ENCODE results near the gene FLNB.
"Not testable (repeated sequence)": the region's sequence is repeated elsewhere in the genome, so short reads cannot be mapped to it uniquely, and the experiment has no call there.

Gene FLNB

GRCh38 chr3:58052373-58053273 is 44.4 kb downstream of the FLNB start:
- DNase-seq (ENCODE audit: low read depth, low spot score), result no peak

- DNase-seq (ENCODE audit: low read depth, low spot score), result no peak
Observed at GRCh38 chr3:58054652-58055051, 46.4 kb downstream of the FLNB start.

GRCh38 chr3:58055314-58055713 is 47.1 kb downstream of the FLNB start:
- DNase-seq (ENCODE audit: low read depth, low spot score), result no peak

GRCh38 chr3:58055891-58056290 is 47.7 kb downstream of the FLNB start:
- DNase-seq (ENCODE audit: low read depth, low spot score), result not testable (repeated sequence)

DNA sequence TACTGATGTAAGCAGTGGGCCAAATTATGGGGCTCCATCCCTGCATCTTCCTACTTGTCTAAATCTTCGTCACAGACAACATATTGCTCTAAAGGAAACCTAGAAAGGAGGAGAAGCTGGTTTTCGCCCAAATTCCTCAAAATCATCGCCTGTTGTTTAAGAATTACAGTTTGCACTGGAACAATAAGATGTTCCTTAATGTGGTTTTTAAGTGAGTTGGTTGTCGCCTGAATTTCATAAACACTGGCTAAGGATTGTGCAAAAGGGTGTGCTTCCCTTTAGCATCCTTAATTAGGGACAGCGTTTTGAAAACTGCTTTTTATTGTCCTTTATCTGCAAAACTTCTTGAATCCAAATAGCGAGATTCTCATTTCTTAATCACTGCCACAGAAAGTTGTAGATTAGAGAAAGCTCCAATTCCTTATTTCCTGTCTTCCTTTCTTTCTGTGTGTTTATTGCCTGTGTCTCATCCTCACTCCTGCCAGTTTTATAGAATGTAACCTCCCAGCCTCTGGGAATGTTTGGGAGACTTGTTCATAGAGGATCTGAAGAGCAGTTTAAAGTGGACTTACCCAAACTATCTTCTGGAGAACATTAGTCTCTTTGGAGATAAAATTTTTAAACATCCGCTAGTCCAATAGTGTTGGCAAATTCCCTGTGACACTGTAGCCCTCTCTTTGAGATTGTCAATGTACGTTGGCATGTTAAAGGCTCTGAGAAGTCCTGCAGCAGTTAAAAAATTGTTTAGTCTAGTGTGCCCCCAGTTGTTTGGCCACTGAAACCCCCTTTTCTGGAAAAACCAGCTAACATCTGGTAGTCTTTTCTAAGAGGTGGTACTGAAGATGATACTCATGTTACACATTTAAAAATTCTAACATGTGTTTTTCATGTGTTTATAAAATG is 50.4 kb downstream of the FLNB start:
- no peak for DNase-seq (ENCODE audit: low read depth, low spot score)

- DNase-seq (ENCODE audit: low read depth, low spot score), result no peak
Observed at GRCh38 chr3:58059349-58060321, 51.4 kb downstream of the FLNB start.

GRCh38 chr3:58062472-58062871 is 54.2 kb downstream of the FLNB start:
- DNase-seq (ENCODE audit: low read depth, low spot score), result no peak

DNA sequence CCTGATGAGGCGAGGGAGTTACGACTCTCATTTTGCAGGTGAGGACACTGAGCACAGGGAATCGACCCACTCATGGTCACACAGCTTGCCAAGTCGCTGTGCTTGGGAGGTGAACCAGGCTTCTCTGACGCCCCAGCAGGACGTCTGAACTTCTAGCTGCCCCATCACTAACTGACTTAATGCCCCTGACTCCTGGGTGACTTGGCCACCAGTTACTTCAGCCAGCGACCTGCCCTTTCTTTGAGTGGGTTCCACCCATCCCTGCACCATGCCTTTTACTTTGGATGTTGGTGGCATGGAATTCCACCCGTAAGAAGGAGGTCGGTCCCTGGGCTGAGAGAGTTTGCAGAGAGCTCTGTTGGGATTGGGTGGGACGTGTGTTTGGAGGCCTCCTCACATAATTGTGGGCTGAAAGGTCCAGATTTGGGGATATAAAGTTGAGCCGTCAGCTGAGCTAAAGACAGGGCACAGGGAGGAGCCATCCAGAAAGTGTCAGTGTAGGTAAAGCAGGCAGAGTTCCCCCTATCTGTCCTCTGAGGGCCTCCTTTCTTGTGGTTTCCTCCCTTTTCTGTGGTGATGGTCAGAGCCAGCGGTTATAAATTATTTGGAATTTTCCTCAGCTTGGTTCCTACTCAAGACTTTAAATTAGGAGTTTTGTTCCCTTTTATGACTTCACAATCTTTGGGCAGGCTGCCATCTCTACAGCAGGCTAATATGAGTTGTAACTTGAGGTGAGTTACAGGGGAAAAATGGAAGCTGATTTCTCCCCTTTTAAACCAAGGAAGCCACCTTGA is 55.0 kb downstream of the FLNB start:
- DNase-seq (ENCODE audit: low read depth, low spot score), result no peak

GRCh38 chr3:58064923-58065638 is 56.9 kb downstream of the FLNB start:
- DNase-seq (ENCODE audit: low read depth, low spot score), result no peak

- no peak for DNase-seq (ENCODE audit: low read depth, low spot score)
Observed at GRCh38 chr3:58065700-58066167, 57.5 kb downstream of the FLNB start.

DNA sequence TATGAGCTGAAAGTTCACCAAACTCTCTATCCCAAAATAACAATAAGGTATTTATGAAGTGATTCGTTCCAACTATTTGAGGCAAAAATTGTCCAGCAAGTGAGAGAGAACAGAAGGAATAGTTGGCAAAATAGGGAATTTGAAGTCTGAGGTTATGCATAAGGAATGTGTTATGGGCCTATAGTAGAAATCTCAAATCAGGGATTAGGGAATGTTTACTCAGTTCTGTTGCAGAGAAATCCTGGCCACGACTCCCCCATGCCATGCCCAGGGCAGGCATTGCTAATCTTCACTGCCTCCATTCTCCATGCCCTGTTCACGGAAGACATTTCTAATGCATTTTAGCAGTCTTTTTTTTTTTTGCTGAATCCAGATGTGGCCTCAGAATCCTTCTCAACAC is 58.6 kb downstream of the FLNB start:
- DNase-seq (ENCODE audit: low read depth, low spot score), result no peak

- DNase-seq (ENCODE audit: low read depth, low spot score), result no peak
Observed at GRCh38 chr3:58068122-58068809, 60.0 kb downstream of the FLNB start.

DNA sequence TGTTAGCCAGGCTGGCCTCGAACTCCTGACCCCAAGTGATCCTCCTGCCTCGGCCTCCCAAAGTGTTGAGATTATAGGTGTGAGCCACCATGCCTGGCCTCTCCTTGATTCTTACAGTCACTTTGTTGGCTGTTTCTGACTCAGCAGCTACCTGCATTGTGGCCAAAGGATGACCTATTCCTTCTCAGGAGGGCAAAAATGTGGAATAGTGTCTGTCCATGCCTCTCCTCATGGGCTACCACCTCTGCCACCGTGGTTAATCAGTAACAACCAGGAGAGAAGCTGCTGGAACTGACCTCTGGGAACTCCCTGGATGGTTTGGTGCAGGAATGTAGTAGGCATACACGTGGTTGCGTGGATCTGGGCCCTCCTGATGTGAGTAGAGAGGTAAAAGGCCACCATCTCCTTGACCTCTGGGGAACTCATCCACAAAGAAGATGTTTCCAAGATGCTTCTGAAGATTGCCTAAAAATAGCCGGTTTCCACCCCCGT is 63.3 kb downstream of the FLNB start:
- no peak for DNase-seq (ENCODE audit: low read depth, low spot score)

GRCh38 chr3:58072052-58072762 is 64.0 kb downstream of the FLNB start:
- no peak for DNase-seq (ENCODE audit: low read depth, low spot score)

- no peak for DNase-seq (ENCODE audit: low read depth, low spot score)
Observed at GRCh38 chr3:58072763-58073130, 64.5 kb downstream of the FLNB start.

GRCh38 chr3:58073301-58074108 is 65.3 kb downstream of the FLNB start:
- no peak for DNase-seq (ENCODE audit: low read depth, low spot score)

- DNase-seq (ENCODE audit: low read depth, low spot score), result no peak
Observed at GRCh38 chr3:58074116-58074715, 66.0 kb downstream of the FLNB start.

Measured in iPS DF 19.7 (cell line).